ENCODE results near the gene MAGEA2B.
"Not testable (repeated sequence)": the region's sequence is repeated elsewhere in the genome, so short reads cannot be mapped to it uniquely, and the experiment has no call there.

DNA sequence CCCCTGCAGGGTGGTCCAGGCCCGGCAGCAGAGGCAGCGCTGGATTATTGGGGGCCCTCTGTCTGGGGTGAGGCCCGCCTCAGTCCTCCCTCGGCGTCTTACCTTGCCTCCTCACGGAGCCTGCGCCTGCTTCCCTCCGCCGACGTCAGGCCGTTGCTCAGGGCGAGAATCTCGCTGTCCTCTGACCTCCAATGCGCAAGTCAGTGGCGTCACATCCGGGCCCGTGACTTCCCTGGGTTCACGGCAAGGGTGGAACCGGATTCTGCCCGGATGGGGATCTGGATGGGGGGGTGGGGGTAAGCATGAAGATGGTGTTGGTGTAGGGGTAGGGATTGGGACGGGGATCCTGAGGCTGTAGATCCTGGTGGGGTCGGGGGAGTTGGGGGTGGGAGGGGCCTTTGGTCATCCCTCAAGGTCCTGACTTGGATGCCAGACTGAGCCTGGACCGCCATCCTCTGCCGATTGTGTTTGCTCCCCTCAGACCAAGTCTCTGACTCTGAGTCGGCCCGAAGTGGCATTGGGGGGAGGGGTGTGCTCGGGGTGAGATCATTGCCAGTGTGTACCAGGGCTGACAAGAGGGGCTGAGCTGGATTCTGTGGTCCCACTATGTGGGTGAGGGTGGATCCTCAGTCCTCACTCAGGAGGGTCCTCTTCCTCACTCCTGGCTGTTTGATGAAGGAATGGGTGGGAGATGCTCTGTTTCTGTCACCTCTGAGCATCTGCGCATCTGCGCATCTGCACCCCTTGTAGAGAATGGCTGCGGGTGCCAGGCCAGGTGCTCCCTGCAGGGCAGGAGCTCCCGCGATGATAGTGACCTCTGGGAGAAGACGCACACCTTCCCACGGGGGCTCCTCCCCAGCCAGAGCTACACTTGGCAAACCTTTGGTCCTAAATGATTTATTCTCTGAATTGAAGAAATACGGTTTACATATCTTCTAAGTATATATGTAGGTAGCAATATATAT lies 39.5 kb downstream of the MAGEA2B start, which contains the start of gene MAGEA2:
- not testable (repeated sequence) for TF ChIP-seq SP1 (IDR thresholded peaks at IDR 0.05); FOXM1 (IDR thresholded peaks at IDR 0.05; ENCODE audit: borderline replicate concordance); FOXA1 (IDR thresholded peaks at IDR 0.05); FOXK2 (IDR thresholded peaks at IDR 0.05); ARNT (IDR thresholded peaks at IDR 0.05); SUZ12 (IDR thresholded peaks at IDR 0.05); LEF1 (IDR thresholded peaks at IDR 0.05; ENCODE audit: borderline replicate concordance); BHLHE40 (IDR thresholded peaks at IDR 0.05; ENCODE audit: borderline replicate concordance); ZNF384 (IDR thresholded peaks at IDR 0.05)

All from HEK293T (cell line).